GM12873 (cell line): ENCODE data around the gene IQCE.

Experiments
- TF ChIP-seq, protein P1 (sequence below): IDR thresholded peaks from 2 replicates; pipeline ENCODE4 v1.5.1; 2012; ENCODE audit warnings: low read depth, mild to moderate bottlenecking, moderate library complexity, low read length, control low read depth; ENCODE audit not compliant: insufficient read depth; ENCODE audit errors: missing control alignments

IQCE gene

GRCh38 chr7:2575733-2576340 is 17.1 kb downstream of the IQCE start:
- TF ChIP-seq, protein P1, sequence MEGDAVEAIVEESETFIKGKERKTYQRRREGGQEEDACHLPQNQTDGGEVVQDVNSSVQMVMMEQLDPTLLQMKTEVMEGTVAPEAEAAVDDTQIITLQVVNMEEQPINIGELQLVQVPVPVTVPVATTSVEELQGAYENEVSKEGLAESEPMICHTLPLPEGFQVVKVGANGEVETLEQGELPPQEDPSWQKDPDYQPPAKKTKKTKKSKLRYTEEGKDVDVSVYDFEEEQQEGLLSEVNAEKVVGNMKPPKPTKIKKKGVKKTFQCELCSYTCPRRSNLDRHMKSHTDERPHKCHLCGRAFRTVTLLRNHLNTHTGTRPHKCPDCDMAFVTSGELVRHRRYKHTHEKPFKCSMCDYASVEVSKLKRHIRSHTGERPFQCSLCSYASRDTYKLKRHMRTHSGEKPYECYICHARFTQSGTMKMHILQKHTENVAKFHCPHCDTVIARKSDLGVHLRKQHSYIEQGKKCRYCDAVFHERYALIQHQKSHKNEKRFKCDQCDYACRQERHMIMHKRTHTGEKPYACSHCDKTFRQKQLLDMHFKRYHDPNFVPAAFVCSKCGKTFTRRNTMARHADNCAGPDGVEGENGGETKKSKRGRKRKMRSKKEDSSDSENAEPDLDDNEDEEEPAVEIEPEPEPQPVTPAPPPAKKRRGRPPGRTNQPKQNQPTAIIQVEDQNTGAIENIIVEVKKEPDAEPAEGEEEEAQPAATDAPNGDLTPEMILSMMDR, result no peak

- TF ChIP-seq, protein P1, result no peak
These were observed 18.1 kb downstream of the IQCE start for GRCh38 chr7:2576742-2577491.

- TF ChIP-seq, protein P1, result no peak
These were observed 19.3 kb downstream of the IQCE start for GRCh38 chr7:2577914-2578680.

DNA sequence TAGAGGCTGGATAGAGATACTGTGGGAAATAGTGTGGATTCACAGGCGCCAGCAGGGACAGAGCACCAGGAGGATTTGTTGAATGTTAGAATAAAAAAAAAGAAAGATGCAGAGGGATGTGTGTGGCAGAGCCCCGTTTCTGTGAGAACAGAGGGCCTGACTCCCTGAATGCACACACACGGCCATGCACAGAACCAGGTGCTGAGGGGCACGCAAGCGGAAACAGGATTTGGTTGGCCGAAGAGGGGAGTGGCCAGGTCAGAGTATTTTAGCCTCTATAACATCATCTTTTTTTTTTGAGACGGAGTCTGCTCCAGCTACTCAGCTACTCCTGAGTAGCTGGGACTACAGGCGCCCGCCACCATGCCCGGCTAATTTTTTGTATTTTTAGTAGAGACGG is 21.9 kb downstream of the IQCE start:
- TF ChIP-seq, protein P1, result no peak

DNA sequence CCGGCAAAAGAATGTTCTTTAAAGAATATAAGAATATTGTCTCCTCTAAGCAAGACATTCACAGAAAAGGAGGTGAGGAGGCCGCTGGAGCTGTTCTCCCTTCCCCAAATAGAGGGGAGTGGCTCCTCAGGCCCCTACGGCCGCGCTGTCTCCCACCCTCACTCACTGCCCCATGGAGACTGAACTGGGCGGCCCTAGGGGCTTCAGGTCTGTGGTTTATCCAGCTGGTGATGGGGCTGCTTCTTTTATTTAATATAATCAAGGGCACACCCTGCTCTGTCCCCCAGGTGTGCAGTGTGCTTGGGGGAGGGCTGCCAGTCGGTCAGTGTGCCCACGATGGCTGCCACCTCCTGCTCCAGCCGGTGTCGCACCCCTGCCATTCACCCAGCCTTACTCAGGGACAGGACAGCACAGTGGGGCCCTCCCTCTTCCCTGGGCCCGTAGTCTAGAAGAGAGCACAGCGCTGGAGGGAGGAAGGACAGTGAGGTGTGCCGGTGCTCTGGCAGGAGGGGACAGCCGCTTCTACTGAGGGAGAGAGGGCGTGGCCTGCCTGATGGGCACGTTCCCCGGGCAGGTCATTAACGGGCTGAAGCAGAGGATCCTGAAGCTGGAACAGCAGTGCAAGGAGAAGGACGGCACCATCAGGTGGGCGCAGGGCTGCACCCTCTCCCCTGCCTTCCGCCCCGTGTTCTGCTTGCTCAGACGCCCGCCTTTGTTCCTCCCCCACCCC is 23.4 kb downstream of the IQCE start:
- TF ChIP-seq, protein P1, result no peak

GRCh38 chr7:2583798-2584580 is 25.2 kb downstream of the IQCE start:
- TF ChIP-seq, protein P1, result no peak
